Lower lobe of right lung (tissue), 2 donors: ENCODE measurements around the gene ABCA7. TPM values are rescaled to one million over a fixed set of nuclear protein-coding genes. Genes with fewer than 3 reads are reported as not detected.

Experiments used
- ATAC-seq, 2 donors: fragments of 200-7000 bp; cut with Tn5 transposase; one replicate each; pipeline ENCODE4 v1.9.1; 2020 to 2022; ENCODE audit warnings: mild to moderate bottlenecking in 2 of 2, moderate library complexity in 2 of 2
- DNase-seq: peaks from one replicate; pipeline ENCODE4 v3.0.0-alpha.2; 2020
- H3K27ac ChIP-seq: fragments of 200-600 bp; one replicate; pipeline ENCODE4 v1.8.0; 2022
- H3K27me3 ChIP-seq: fragments of 200-600 bp; one replicate; pipeline ENCODE4 v1.8.0; 2022; ENCODE audit warnings: low read depth
- H3K36me3 ChIP-seq: fragments of 200-600 bp; one replicate; pipeline ENCODE4 v1.8.0; 2022; ENCODE audit warnings: mild to moderate bottlenecking
- H3K4me1 ChIP-seq: fragments of 200-600 bp; one replicate; pipeline ENCODE4 v1.8.0; 2022
- H3K4me3 ChIP-seq: fragments of 200-600 bp; one replicate; pipeline ENCODE4 v1.8.0; 2022; ENCODE audit warnings: mild to moderate bottlenecking
- H3K9me3 ChIP-seq: fragments of 200-600 bp; one replicate; pipeline ENCODE4 v1.8.0; 2022
- CTCF ChIP-seq: fragments of 200-600 bp; IDR thresholded peaks from one replicate; pipeline ENCODE4 v1.8.0; 2022; ENCODE audit warnings: antibody characterized with exemption, mild to moderate bottlenecking
- intact Hi-C: fragments of 100-400 bp; cut with DNase I; formaldehyde crosslinking; loops from one replicate; pipeline ENCODE4 v1.11.0; 2022
- total RNA-seq: library from RNA; stranded (reverse); fragmentation: NEBNext Ultra II Directional; extraction: Animal tissue kit (Norgen Biotek cat#: 25700); gene quantifications from one replicate; pipeline ENCODE4 v1.2.1, GENCODE V29; 2021
- donor health status: DM: no; HTN: yes; CAD: no; lungs with severe emphysema.

The ABCA7 gene
- total RNA-seq, 1 donor from 2014 or later, result 53.3 TPM

- DNase-seq (no peak), ATAC-seq (no peak)
- Histone ChIP-seq H3K4me1 (no peaks in the 10 kb centered on the region), H3K4me3 (no peak overlapping the region), H3K36me3 (peaks cover 6% of the 10 kb centered on the region), H3K27ac (no peak overlapping the region), H3K27me3 (no peaks in the 10 kb centered on the region), H3K9me3 (peaks cover 16% of the 10 kb centered on the region)
- intact Hi-C loops, result no loop called here
- TF ChIP-seq CTCF, result no peak
Observed at GRCh38 chr19:1053176-1054101, 13.5 kb downstream of the ABCA7 start.

- Histone ChIP-seq H3K27ac (no peak overlapping the region), H3K27me3 (no peaks in the 10 kb centered on the region), H3K4me3 (no peak overlapping the region), H3K4me1 (no peaks in the 10 kb centered on the region), H3K36me3 (peaks cover 6% of the 10 kb centered on the region), H3K9me3 (peaks cover 20% of the 10 kb centered on the region)
- TF ChIP-seq CTCF, result no peak
- DNase-seq (no peak), ATAC-seq (no peak)
- intact Hi-C loops, result no loop called here
Observed at GRCh38 chr19:1054102-1055027, 14.5 kb downstream of the ABCA7 start.

- TF ChIP-seq CTCF, result no peak
- H3K9me3 ChIP-seq, result peaks cover 20% of the 10 kb centered on the region
- H3K27ac ChIP-seq, result no peak overlapping the region
- ATAC-seq (no peak), DNase-seq (no peak)
- no peak overlapping the region for H3K4me3 ChIP-seq
- H3K4me1 ChIP-seq, result no peaks in the 10 kb centered on the region
- H3K27me3 ChIP-seq, result no peaks in the 10 kb centered on the region
- intact Hi-C loops, result no loop called here
- peaks cover 6% of the 10 kb centered on the region for H3K36me3 ChIP-seq
Observed at GRCh38 chr19:1055028-1055425, 15.1 kb downstream of the ABCA7 start.

GRCh38 chr19:1055886-1056620 is 16.1 kb downstream of the ABCA7 start:
- DNase-seq (no peak), ATAC-seq (no peak)
- Histone ChIP-seq H3K36me3 (peaks cover 6% of the 10 kb centered on the region), H3K9me3 (peaks cover 20% of the 10 kb centered on the region), H3K4me1 (no peaks in the 10 kb centered on the region), H3K27me3 (no peaks in the 10 kb centered on the region), H3K4me3 (no peak overlapping the region), H3K27ac (no peak overlapping the region)
- no peak for TF ChIP-seq CTCF
- intact Hi-C loops, result no loop called here
